ENCODE data around the gene SLC9A9.

The SLC9A9 gene

GRCh38 chr3:143538577-143538981, 309.7 kb downstream of the SLC9A9 start:
- no peak for DNase-seq (ENCODE audit: low spot score)
- no peak for TF ChIP-seq CTCF (IDR thresholded peaks at IDR 0.05; ENCODE audit: extremely low read depth, missing control alignments)

GRCh38 chr3:143538061-143538460, 310.2 kb downstream of the SLC9A9 start:
- TF ChIP-seq CTCF (IDR thresholded peaks at IDR 0.05; ENCODE audit: extremely low read depth, missing control alignments), result no peak
- no peak for DNase-seq (ENCODE audit: low spot score)

GRCh38 chr3:143536817-143537535, 311.3 kb downstream of the SLC9A9 start:
- no peak for DNase-seq (ENCODE audit: low spot score)
- TF ChIP-seq CTCF (IDR thresholded peaks at IDR 0.05; ENCODE audit: extremely low read depth, missing control alignments), result no peak

DNA sequence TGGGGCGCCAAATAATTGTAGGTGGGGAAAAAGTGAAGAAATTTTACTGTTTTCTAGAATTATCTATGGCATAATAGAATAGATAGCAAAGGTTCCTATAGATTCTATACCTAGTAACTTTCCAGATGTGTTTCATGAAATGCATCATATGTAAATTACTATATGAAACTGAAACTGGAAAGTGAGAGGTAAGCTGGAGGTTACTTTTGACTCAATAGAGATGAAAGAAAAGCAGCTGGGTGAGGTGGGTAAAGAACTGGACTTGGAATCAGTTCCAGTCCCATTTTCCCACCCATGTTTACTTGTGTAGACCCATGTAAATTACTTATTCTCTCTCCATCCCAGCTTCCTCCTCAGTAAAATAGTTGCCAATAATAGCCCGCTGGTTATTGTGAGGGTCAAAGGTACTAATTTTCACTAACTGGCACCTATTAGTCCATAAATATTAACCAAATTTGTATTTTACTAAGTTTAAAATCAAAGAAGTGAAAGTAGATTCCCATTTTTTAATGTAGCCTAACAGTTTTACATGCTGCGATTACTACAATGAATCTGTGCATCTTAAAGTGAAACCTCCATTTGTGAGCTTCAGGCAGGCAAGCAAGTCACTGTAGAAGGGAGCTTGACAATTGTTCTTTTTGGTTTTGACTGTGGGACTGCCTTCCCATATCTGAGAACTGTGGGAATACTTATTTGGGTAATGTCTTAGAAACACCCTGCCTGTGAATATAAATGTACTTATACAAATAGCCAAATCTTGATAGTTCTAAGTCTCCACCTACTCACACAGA, 312.1 kb downstream of the SLC9A9 start:
- no peak for TF ChIP-seq CTCF (IDR thresholded peaks at IDR 0.05; ENCODE audit: extremely low read depth, missing control alignments)
- peak; percentile 69 for DNase-seq (ENCODE audit: low spot score)

GRCh38 chr3:143533391-143533790, 314.9 kb downstream of the SLC9A9 start:
- no peak for TF ChIP-seq CTCF (IDR thresholded peaks at IDR 0.05; ENCODE audit: extremely low read depth, missing control alignments)
- DNase-seq (ENCODE audit: low spot score), result no peak

GRCh38 chr3:143532091-143532490, 316.2 kb downstream of the SLC9A9 start:
- no peak for DNase-seq (ENCODE audit: low spot score)
- no peak for TF ChIP-seq CTCF (IDR thresholded peaks at IDR 0.05; ENCODE audit: extremely low read depth, missing control alignments)

- no peak for DNase-seq (ENCODE audit: low spot score)
- no peak for TF ChIP-seq CTCF (IDR thresholded peaks at IDR 0.05; ENCODE audit: extremely low read depth, missing control alignments)
Measured at GRCh38 chr3:143531101-143531500, 317.2 kb downstream of the SLC9A9 start.

Data from GM20000 (cell line).